IPS DF 6.9 (cell line): Measurements from ENCODE around the gene NTM.

Experiments used
- DNase-seq: peaks from one replicate; pipeline ENCODE4 v3.0.0-alpha.2; 2013; ENCODE audit warnings: low read depth, low spot score
- H3K27ac ChIP-seq: one replicate; pipeline ENCODE4 v1.5.1; 2013; ENCODE audit warnings: low read length, control low read depth
- H3K27me3 ChIP-seq: 2 replicates; pipeline ENCODE4 v1.6.1; 2013; ENCODE audit warnings: mild to moderate bottlenecking, low read length; ENCODE audit not compliant: control insufficient read depth, insufficient read depth
- H3K36me3 ChIP-seq: 2 replicates; pipeline ENCODE4 v1.6.1; 2013; ENCODE audit warnings: low read length; ENCODE audit not compliant: control insufficient read depth, insufficient read depth
- H3K4me1 ChIP-seq: 2 replicates; pipeline ENCODE4 v1.6.1; 2013; ENCODE audit warnings: low read length; ENCODE audit not compliant: control insufficient read depth, insufficient read depth
- H3K4me3 ChIP-seq: 2 replicates; pipeline ENCODE4 v1.5.1; 2013; ENCODE audit warnings: mild to moderate bottlenecking, low read length
- H3K9me3 ChIP-seq: 2 replicates; pipeline ENCODE4 v1.6.1; 2013; ENCODE audit warnings: low read length, inconsistent platforms; ENCODE audit not compliant: control insufficient read depth, insufficient read depth
- WGBS: extraction: QIAGEN DNeasy Blood & Tissue Kit; methylation state at CpG from one replicate; pipeline ENCODE4 v1.1.7; 2013; ENCODE audit warnings: mixed read lengths, missing lambda C conversion rate; ENCODE audit not compliant: insufficient read length, insufficient coverage; 5-methylcytosine and 5-hydroxymethylcytosine counted together

NTM gene

GRCh38 chr11:132293586-132293985, 923.2 kb downstream of the NTM start:
- H3K9me3 ChIP-seq, result no peaks in the 10 kb centered on the region
- no peaks in the 10 kb centered on the region for H3K4me1 ChIP-seq

GRCh38 chr11:132296946-132297610, 926.7 kb downstream of the NTM start:
- no peak overlapping the region for H3K4me3 ChIP-seq
- WGBS, result 100% methylated on average over 1 of the region's 3 CpGs
- H3K9me3 ChIP-seq, result no peaks in the 10 kb centered on the region

More at GRCh38 chr11:132293586-132293985, 923.2 kb downstream of the NTM start:
- no peak overlapping the region for H3K4me3 ChIP-seq
- no peak overlapping the region for H3K27ac ChIP-seq
- no CpG with 5 or more reads among the region's 4 CpGs for WGBS
- no peak for DNase-seq
- no peaks in the 10 kb centered on the region for H3K27me3 ChIP-seq
- H3K36me3 ChIP-seq, result no peaks in the 10 kb centered on the region

GRCh38 chr11:132298357-132298756, 927.9 kb downstream of the NTM start:
- DNase-seq, result no peak
- no peaks in the 10 kb centered on the region for H3K9me3 ChIP-seq
- no peaks in the 10 kb centered on the region for H3K27me3 ChIP-seq
- no CpG with 5 or more reads among the region's 4 CpGs for WGBS
- no peak overlapping the region for H3K4me3 ChIP-seq
- no peaks in the 10 kb centered on the region for H3K4me1 ChIP-seq
- no peaks in the 10 kb centered on the region for H3K36me3 ChIP-seq
- H3K27ac ChIP-seq, result no peak overlapping the region

More at GRCh38 chr11:132296946-132297610, 926.7 kb downstream of the NTM start:
- Histone ChIP-seq H3K27ac (no peak overlapping the region), H3K36me3 (no peaks in the 10 kb centered on the region), H3K4me1 (no peaks in the 10 kb centered on the region), H3K27me3 (no peaks in the 10 kb centered on the region)
- no peak for DNase-seq

- no peak for DNase-seq
- Histone ChIP-seq H3K9me3 (no peaks in the 10 kb centered on the region), H3K27ac (no peak overlapping the region), H3K4me3 (no peak overlapping the region), H3K4me1 (no peaks in the 10 kb centered on the region), H3K36me3 (no peaks in the 10 kb centered on the region), H3K27me3 (no peaks in the 10 kb centered on the region)
- WGBS, result no CpG with 5 or more reads among the region's 5 CpGs
These were observed 929.9 kb downstream of the NTM start for GRCh38 chr11:132300283-132300682.

- WGBS, result no CpG with 5 or more reads among the region's 1 CpG
- no peaks in the 10 kb centered on the region for H3K27me3 ChIP-seq
- H3K4me1 ChIP-seq, result no peaks in the 10 kb centered on the region
- DNase-seq, result no peak
- no peaks in the 10 kb centered on the region for H3K36me3 ChIP-seq
- H3K9me3 ChIP-seq, result no peaks in the 10 kb centered on the region
- H3K27ac ChIP-seq, result no peak overlapping the region
- no peak overlapping the region for H3K4me3 ChIP-seq
These were observed 931.0 kb downstream of the NTM start for GRCh38 chr11:132301465-132301864.

GRCh38 chr11:132301900-132302299, 931.5 kb downstream of the NTM start:
- Histone ChIP-seq H3K27ac (no peak overlapping the region), H3K27me3 (no peaks in the 10 kb centered on the region), H3K9me3 (no peaks in the 10 kb centered on the region), H3K4me1 (no peaks in the 10 kb centered on the region), H3K36me3 (no peaks in the 10 kb centered on the region), H3K4me3 (no peak overlapping the region)
- WGBS, result no CpG with 5 or more reads among the region's 3 CpGs
- no peak for DNase-seq

GRCh38 chr11:132307309-132308020, 937.0 kb downstream of the NTM start:
- H3K36me3 ChIP-seq, result no peaks in the 10 kb centered on the region
- H3K27ac ChIP-seq, result no peak overlapping the region
- no CpG with 5 or more reads among the region's 21 CpGs for WGBS
- H3K27me3 ChIP-seq, result no peaks in the 10 kb centered on the region
- H3K4me1 ChIP-seq, result no peaks in the 10 kb centered on the region
- no peak for DNase-seq
- H3K9me3 ChIP-seq, result no peaks in the 10 kb centered on the region
- H3K4me3 ChIP-seq, result no peak overlapping the region

- no peak overlapping the region for H3K27ac ChIP-seq
These were observed 940.3 kb downstream of the NTM start for GRCh38 chr11:132310390-132311375.

GRCh38 chr11:132311703-132312102, 941.3 kb downstream of the NTM start:
- Histone ChIP-seq H3K36me3 (no peaks in the 10 kb centered on the region), H3K27me3 (no peaks in the 10 kb centered on the region), H3K4me1 (no peaks in the 10 kb centered on the region), H3K4me3 (no peak overlapping the region), H3K27ac (no peak overlapping the region), H3K9me3 (no peaks in the 10 kb centered on the region)
- WGBS, result no CpG with 5 or more reads among the region's 2 CpGs
- DNase-seq, result no peak

More at GRCh38 chr11:132310390-132311375, 940.3 kb downstream of the NTM start:
- no peaks in the 10 kb centered on the region for H3K4me1 ChIP-seq
- no peaks in the 10 kb centered on the region for H3K27me3 ChIP-seq
- no peaks in the 10 kb centered on the region for H3K36me3 ChIP-seq
- DNase-seq, result no peak
- WGBS, result no CpG with 5 or more reads among the region's 10 CpGs
- H3K9me3 ChIP-seq, result no peaks in the 10 kb centered on the region
- H3K4me3 ChIP-seq, result no peak overlapping the region

- no peak for DNase-seq
- H3K27me3 ChIP-seq, result no peaks in the 10 kb centered on the region
- no peak overlapping the region for H3K27ac ChIP-seq
- no peaks in the 10 kb centered on the region for H3K36me3 ChIP-seq
- H3K9me3 ChIP-seq, result no peaks in the 10 kb centered on the region
- H3K4me1 ChIP-seq, result no peaks in the 10 kb centered on the region
- no CpG with 5 or more reads among the region's 5 CpGs for WGBS
- no peak overlapping the region for H3K4me3 ChIP-seq
These were observed 941.7 kb downstream of the NTM start for GRCh38 chr11:132312161-132312560.
